ENCODE measurements around the gene P2RX7.
"Not testable (repeated sequence)": the region's sequence is repeated elsewhere in the genome, so short reads cannot be mapped to it uniquely, and the experiment has no call there.

Gene P2RX7

DNA sequence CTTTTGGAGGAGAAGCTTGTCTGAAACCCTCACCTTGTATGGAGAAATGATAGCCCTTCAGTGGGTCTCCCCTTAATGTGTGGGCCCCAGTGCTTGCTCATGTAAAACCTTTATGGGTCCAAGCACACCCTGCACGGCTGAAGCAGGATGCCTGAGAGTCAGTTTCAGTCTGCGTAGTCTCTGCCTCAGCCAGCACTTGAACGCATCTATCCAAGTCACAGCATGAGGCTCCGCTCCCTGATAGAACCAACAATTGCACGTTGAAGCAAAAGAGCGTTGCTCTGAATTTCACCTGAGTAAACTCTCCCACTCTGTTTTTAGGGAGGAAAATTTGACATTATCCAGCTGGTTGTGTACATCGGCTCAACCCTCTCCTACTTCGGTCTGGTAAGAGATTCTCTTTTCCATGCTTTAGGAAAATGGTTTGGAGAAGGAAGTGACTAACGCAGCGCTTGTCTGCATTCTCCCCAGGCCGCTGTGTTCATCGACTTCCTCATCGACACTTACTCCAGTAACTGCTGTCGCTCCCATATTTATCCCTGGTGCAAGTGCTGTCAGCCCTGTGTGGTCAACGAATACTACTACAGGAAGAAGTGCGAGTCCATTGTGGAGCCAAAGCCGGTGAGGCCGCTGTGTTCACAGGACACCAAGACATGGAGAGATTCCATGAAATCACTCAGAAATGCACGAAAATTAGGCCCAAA, 44.3 kb downstream of the P2RX7 start:
- DNase-seq: no peak

DNA sequence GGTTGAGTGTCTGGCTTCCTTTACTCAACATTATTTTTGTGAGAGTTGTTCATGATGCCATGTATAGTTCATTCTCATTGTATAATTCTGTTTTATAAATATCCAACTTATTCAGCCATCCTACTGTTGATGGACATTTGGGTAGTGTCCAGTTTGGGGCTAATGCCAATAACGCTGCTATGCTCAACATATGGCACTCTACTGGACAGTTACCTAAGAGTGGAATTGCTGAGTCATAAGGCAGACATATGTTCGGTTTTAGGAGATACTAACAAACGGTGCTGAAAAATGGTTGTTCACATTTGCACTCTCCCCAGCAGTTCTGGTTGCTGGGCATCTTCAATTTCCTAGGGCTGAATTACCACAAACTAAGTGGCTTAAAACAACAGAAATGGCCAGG, 48.5 kb downstream of the P2RX7 start:
- no peak for DNase-seq

DNA sequence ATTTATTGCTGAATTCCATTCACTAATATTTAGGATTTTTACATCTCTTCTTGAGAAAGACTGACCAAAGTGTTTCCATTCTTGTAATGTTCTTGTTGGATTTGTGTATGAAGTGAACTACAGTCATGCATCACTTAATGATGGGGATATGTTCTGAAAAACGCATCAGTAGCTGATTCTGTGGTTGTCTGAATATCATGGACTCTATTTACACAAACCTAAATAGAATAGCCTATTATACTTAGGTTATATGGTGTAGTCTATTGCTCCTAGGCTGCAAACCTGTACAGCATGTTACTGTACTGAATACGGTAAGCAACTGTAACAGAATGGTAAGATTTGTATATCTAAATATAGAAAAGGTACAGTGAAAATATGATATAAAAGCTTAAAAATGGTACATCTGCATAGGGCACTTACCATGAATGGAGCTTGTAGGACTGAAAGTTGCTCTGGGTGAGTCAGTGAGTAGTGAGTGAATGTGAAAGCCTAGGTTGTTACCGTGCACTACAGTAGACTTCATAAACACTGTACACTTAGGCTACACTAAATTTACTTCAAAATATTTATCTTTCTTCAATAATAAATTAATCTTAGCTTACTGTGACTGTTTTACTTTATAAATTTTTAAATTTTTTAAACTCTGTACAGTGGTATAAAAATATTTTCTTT, 49.7 kb downstream of the P2RX7 start:
- DNase-seq: no peak

- peak; percentile 82 for DNase-seq
Measured at GRCh38 chr12:121184425-121184824, 51.7 kb downstream of the P2RX7 start.

DNA sequence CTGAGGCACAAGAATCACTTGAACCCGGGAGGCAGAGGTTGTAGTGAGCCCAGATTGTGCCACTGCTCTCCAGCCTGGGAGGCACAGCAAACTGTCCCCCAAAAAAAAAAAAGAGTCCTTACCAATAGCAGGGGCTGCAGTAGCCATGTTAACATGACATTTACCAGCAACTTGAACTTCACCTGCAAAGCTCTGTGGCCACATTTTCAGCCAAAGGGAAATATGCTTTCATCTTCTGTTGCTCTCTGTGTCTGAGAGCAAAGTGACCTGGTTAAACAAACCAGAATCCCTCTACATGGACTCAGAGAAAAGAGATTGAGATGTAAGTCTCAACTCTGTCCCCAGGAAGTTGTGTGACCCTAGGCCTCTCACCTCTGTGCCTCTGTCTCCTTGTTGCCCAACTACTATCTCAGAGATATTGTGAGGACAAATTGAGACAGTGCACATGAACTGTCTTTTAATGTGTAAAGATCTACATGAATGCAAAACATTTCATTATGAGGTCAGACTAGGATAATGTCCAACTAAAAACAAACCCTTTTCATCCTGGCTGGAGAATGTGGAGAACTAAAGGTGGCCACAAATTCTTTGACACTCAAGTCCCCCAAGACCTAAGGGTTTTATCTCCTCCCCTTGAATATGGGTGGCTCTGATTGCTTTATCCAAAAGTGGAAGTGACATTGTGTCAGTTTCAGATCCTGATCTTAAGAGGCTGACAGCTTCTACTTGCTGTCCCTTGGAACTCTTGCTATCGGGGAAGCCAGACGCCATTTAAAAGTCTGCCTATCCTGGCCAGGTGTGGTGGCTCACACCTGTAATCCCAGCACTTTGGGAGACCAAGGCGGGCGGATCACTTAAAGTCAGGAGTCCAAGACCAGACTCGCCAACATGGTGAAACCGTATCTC, 52.6 kb downstream of the P2RX7 start:
- no peak for DNase-seq

GRCh38 chr12:121186826-121187225, 54.1 kb downstream of the P2RX7 start:
- no peak for DNase-seq

DNA sequence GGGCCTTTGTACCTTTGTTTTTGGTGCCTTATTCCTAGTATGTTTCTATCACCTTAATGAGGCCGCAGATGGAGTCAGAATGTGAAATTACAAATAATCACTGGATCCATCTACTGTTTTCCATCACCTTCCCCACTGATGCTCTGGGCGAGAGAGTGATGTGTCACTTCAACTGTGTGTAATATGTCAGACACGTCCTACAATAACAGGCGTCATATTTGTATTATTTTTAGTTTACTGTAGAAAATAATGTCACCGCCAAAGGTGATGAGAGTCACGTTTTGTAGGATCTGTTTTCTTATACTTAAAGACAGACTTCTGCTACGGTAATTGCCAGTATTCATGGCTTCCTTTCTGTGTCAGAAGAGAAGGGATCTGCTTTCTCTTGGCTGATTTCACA, 54.8 kb downstream of the P2RX7 start:
- DNase-seq: no peak

GRCh38 chr12:121188227-121188626, 55.6 kb downstream of the P2RX7 start:
- no peak for DNase-seq

DNA sequence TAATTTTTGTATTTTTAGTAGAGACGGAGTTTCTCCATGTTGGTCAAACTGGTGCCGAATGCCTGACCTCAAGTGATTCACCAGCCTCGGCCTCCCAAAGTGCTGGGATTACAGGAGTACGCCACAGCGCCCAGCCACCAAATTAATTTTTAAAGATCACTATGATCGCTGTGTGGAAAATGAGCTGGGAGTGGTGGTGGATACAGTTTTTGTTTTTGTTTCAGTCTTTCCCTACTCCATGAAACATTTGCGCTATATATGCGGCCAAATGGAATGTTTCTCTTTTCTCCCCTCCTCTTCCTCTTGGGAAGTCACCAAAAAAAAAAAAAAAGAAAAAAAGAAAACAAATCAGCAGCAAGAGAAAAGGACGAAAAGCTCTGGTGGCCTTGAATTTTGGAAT, 56.5 kb downstream of the P2RX7 start:
- DNase-seq: no peak

DNA sequence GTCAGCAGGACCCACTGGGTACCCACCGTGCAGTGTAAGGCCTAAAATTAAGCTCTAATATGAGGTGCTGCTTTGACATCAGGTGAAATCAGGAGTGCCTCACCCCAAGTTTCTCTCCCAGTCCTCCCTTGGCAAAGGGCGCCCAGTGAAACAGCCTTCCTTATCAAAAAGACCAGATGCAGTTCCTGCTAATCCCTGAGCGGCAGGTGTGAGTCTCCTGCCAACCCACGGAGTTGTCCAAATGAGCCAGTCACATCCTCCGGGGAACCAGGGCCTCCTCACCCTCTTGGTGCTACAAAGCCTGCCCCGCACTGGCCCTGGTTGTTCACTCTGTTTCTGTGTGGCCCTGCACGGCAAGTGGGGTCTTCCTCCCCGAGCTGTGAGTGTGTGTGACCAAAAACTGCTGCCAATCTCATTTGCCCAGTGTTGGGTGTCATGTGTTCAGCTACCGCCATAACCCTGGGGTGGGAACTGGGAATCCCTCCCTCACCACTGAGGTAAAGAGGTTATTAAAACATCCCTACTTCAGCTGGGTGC, 57.0 kb downstream of the P2RX7 start:
- no peak for DNase-seq

DNA sequence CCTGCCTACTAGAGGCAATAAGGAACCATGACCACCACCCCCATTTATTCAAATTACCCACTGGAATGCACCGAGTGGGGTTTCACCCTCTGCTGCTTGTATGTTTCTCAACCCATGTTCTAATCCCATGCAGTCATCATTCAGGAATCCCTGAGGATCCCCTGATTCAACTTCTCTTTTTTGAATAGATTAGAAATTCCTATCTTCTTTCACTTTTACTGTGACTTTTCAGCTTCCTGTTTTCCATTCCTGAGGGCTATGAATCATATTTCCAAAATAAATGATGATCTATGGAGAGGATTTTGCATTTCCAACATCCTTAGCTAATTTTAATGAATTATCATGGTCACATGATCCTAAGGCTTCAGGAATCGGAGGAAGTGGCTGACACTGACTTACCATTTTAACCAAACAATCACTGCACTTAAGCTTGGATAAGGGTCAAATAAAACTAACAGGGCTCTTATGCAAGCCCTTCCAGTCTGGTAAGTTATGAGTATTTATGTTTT, 57.9 kb downstream of the P2RX7 start:
- no peak for DNase-seq

- DNase-seq: no peak
Measured at GRCh38 chr12:121191151-121191550, 58.5 kb downstream of the P2RX7 start.

GRCh38 chr12:121196902-121197301, 64.2 kb downstream of the P2RX7 start:
- DNase-seq: no peak

GRCh38 chr12:121198949-121199348, 66.3 kb downstream of the P2RX7 start:
- no peak for DNase-seq

GRCh38 chr12:121201140-121201539, 68.5 kb downstream of the P2RX7 start:
- not testable (repeated sequence) for DNase-seq

DNA sequence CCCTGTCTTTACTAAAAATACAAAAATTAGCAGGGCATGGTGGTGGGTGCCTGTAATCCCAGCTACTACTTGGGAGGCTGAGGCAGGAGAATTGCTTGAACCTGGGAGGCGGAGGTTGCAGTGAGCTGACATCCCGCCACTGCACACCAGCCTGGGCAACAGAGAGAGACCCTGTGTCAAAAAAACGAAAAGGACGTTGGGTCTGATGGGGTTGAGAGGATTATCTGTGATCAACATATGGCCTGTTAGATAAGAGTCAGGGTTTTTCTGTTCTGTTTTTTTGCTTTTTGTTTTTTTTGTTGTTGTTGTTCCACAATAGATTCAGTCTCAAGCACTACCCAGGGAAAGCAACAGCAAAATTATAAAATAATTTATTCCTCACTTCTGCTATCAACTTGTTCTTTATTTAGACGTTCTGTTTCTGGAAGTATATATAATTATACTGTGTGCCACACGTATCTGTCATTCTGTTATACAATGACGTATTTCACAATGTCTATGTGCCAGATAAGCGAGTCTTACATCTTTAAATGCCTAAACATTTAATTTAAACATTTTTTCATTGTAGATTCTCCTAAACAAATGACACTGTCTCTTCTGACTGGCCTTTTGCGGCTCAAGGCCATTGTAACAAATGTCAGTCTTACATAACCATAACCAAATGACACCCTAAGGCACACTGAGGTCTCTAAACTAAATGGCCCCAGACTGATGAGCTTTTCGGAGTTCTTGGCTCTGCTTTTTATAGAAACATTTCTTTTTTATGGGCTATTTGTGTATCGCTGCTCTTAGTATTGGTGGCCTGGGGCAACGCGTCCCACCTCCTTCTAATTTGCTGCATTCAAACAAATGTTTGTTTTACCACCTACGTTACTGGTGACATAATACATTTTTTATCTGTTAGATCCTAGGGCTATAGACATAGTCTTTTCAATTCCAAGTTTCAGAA, 70.0 kb downstream of the P2RX7 start:
- DNase-seq: no peak

DNA sequence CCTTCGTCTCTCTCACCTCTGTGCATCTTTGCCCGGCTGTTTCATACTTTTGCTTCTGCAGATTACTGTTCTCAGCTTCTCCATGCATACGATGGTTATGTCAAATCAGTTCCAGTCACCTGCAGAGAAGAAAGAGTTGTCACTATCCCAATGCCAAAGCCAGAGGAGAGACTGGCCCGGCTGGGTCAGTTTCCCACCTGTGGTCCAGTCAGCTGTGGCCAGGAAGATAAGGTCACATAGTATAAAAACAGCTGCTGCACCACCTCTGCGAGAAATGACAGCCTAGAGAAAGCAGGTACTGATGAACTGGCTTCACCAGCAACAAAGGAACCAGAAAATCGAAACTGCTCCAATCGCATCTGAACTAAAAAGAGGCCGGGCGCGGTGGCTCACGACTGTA, 70.8 kb downstream of the P2RX7 start:
- DNase-seq: no peak

DNA sequence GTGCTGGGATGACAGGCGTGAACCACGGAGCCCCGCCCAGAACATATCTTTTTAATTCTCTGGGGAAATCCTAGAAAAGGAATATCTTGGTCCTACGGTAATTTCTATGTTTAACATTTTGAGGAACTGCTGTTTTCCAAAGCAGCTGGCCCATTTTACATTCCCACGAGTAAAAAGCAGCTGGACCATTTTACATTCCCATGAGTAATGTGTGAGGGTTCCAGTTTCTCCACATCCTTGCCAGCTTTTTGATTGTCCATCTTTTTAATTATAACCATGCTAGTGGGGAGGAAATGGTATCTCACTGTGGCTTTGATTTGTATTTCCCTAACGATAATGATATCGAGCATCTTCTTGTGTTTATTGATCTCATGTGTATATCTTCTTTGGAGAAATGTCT, 72.8 kb downstream of the P2RX7 start:
- no peak for DNase-seq

DNA sequence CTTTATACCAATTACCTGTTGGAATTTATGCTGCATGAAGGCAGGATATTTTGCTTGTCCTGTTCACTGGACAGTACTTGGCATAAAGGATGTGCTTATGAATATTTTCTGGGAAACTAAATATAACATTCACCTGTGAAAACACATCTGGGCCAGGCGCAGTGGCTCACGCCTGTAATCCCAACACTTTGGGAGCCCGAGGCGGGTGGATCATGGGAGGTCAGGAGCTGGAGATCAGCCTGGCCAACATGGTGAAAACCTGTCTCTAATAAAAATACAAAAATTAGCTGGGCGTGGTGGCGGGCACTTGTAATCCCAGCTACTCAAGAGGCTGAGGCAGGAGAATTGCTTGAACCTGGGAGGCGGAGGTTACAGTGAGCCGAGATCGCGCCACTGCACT, 75.9 kb downstream of the P2RX7 start:
- DNase-seq: not testable (repeated sequence)

DNA sequence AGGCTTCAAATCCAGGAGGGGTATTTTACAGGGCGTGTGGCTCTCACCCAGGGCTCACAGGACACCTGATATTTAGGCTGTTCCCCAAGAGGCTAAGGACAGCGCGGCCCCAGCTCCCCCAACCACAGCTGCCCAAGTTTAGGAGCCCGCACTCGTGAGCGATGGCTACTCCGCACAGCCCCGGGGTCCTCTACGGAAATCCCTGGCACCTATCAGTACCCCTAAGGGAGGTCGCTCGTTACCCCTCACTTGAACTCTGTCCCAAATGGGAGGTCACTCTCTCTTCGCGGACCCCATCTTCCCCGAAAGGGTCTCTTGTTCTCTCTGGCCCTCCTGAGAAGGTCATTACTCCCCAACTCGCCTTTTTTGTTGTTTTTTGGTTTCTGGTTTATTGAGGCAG, 76.5 kb downstream of the P2RX7 start:
- no peak for DNase-seq

DNA sequence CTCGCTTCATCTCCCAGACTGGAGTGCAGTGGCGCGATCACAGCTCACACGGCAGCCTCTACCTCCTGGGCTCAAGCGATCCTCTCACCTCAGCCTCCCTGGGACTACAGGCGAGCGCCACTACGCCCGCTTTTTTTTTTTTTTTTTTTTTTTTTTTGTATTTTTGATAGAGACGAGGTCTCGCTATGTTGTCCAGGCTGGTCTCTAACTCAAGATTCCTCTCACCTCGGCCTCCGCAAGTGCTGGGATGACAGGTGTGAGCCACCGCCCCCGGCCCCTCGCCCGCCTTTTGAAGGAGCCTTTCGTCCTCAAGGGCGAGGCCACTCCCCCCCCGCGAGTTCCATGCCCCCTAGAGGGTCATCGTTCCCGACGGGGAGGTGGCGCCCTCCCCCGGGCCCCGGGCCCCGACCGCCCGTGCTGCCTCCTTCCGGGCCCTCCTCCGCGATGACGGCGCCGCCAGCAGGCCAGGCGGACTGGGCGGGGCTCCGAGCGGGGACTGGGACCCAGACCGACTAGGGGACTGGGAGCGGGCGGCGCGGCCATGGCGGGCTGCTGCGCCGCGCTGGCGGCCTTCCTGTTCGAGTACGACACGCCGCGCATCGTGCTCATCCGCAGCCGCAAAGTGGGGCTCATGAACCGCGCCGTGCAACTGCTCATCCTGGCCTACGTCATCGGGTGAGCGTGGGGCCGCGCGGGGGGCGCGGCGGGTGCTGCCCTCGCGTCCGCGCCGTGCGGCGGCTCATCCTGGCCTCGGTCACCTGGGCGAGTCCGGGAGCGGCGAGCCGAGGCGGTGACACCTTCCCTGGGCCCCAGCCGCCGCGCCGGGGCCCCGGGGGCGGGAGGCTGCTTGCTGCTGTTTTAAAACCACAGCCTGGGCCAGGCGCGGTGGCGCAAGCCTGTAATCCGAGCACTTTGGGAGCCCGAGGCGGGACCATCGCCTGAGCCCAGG, 77.2 kb downstream of the P2RX7 start, which contains the start of gene P2RX4:
P2RX4 (plus strand) TSS at position 506 of the 949 bp plus-strand sequence; CDS start at position 542, 36 bp downstream.
- DNase-seq: peak; percentile 72

Measured in NCI-H1105 treated with DMSO at 0.1 percent for 48 hours (cell line).